ENCODE results near the gene ADGRG3.

GRCh38 chr16:57680842-57681375 is 12.8 kb downstream of the ADGRG3 start:
- TF ChIP-seq CTCF (IDR thresholded peaks at IDR 0.05) (no peak), POLR2A (IDR thresholded peaks at IDR 0.05) (no peak)

Measured in thyroid gland (tissue), 4 donors.